Fibroblast of skin of left quadriceps (primary cell): ENCODE measurements around the gene ZSCAN20.

Experiments used
- DNase-seq, 2 experiments: peaks; one replicate each; pipeline ENCODE4 v3.0.0-alpha.2; 2013; ENCODE audit warnings: low read depth in 2 of 2

Gene ZSCAN20

GRCh38 chr1:33443705-33444180, 28.7 kb upstream of the ZSCAN20 start:
- DNase-seq, result no peak

GRCh38 chr1:33445108-33445507, 27.3 kb upstream of the ZSCAN20 start:
- no peak for DNase-seq

GRCh38 chr1:33446590-33446989, 25.9 kb upstream of the ZSCAN20 start:
- DNase-seq, result no peak

- no peak for DNase-seq
Measured at GRCh38 chr1:33454646-33455282, 17.7 kb upstream of the ZSCAN20 start.

GRCh38 chr1:33455539-33456501, 16.6 kb upstream of the ZSCAN20 start:
- DNase-seq, result peak; percentile 70 to 72

- no peak for DNase-seq
Measured at GRCh38 chr1:33456502-33456886, 16.0 kb upstream of the ZSCAN20 start.

GRCh38 chr1:33459691-33460090, 12.8 kb upstream of the ZSCAN20 start:
- DNase-seq, result no peak

GRCh38 chr1:33460144-33460543, 12.3 kb upstream of the ZSCAN20 start:
- DNase-seq, result no peak

- no peak for DNase-seq
Measured at GRCh38 chr1:33460947-33461629, 11.4 kb upstream of the ZSCAN20 start.

- DNase-seq, result no peak
Measured at GRCh38 chr1:33462405-33463164, 9.9 kb upstream of the ZSCAN20 start.

- DNase-seq, result no peak
Measured at GRCh38 chr1:33464552-33464951, 7.9 kb upstream of the ZSCAN20 start.

GRCh38 chr1:33465316-33465715, 7.1 kb upstream of the ZSCAN20 start:
- DNase-seq, result no peak

GRCh38 chr1:33466159-33466558, 6.3 kb upstream of the ZSCAN20 start:
- no peak for DNase-seq

GRCh38 chr1:33468011-33468410, 4.4 kb upstream of the ZSCAN20 start:
- no peak for DNase-seq

- DNase-seq, result no peak
Measured at GRCh38 chr1:33468531-33468930, 3.9 kb upstream of the ZSCAN20 start.

GRCh38 chr1:33468967-33469366, 3.5 kb upstream of the ZSCAN20 start:
- DNase-seq, result no peak

- no peak for DNase-seq
Measured at GRCh38 chr1:33469691-33470090, 2.8 kb upstream of the ZSCAN20 start.

GRCh38 chr1:33470495-33471012, 1.9 kb upstream of the ZSCAN20 start:
- peak; percentile 65 to 69 for DNase-seq

- no peak for DNase-seq
Measured at GRCh38 chr1:33471416-33471815, 1.0 kb upstream of the ZSCAN20 start.

- no peak for DNase-seq
Measured at GRCh38 chr1:33473900-33474299, 1.5 kb downstream of the ZSCAN20 start.

GRCh38 chr1:33477451-33477850, 5.0 kb downstream of the ZSCAN20 start:
- no peak for DNase-seq
